VCaP (cell line): Measurements from ENCODE around the gene ISM1.
"Not testable (repeated sequence)": the region's sequence is repeated elsewhere in the genome, so short reads cannot be mapped to it uniquely, and the experiment has no call there.

Experiments
- H3K27ac ChIP-seq: fragments of 450-650 bp; 2 replicates; pipeline ENCODE4 v1.5.1; 2017
- TF ChIP-seq, protein P1 (sequence below): fragments of 450-650 bp; conservative IDR thresholded peaks from 2 replicates; pipeline ENCODE4 v1.5.1; 2017; ENCODE audit warnings: mild to moderate bottlenecking, moderate library complexity

ISM1 gene

DNA sequence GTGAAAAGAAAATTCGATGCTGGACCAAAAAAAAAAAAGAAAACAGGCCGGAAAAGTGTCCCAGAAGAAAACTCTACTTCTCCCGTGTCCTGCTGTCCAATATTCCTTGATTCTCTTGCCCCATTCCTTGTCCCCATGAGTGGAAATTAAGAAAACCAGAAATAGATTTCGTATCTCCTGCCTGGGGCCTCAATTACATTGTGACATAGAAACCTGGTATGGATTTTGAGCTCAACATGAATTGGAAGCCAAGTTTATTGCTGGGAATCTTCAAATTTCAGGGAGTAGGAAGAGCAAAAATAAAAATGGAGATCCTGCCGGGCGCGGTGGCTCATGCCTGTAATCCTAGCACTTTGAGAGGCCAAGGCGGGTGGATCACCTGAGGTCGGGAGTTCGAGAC lies 11.9 kb downstream of the ISM1 start:
- TF ChIP-seq, protein P1, sequence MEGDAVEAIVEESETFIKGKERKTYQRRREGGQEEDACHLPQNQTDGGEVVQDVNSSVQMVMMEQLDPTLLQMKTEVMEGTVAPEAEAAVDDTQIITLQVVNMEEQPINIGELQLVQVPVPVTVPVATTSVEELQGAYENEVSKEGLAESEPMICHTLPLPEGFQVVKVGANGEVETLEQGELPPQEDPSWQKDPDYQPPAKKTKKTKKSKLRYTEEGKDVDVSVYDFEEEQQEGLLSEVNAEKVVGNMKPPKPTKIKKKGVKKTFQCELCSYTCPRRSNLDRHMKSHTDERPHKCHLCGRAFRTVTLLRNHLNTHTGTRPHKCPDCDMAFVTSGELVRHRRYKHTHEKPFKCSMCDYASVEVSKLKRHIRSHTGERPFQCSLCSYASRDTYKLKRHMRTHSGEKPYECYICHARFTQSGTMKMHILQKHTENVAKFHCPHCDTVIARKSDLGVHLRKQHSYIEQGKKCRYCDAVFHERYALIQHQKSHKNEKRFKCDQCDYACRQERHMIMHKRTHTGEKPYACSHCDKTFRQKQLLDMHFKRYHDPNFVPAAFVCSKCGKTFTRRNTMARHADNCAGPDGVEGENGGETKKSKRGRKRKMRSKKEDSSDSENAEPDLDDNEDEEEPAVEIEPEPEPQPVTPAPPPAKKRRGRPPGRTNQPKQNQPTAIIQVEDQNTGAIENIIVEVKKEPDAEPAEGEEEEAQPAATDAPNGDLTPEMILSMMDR, result no peak
- no peak overlapping the region for H3K27ac ChIP-seq

- H3K27ac ChIP-seq, result no peak overlapping the region
- TF ChIP-seq, protein P1, result no peak
These were observed 13.9 kb downstream of the ISM1 start for GRCh38 chr20:13234961-13235360.

- H3K27ac ChIP-seq, result not testable (repeated sequence)
These were observed 15.3 kb downstream of the ISM1 start for GRCh38 chr20:13236360-13236759.

DNA sequence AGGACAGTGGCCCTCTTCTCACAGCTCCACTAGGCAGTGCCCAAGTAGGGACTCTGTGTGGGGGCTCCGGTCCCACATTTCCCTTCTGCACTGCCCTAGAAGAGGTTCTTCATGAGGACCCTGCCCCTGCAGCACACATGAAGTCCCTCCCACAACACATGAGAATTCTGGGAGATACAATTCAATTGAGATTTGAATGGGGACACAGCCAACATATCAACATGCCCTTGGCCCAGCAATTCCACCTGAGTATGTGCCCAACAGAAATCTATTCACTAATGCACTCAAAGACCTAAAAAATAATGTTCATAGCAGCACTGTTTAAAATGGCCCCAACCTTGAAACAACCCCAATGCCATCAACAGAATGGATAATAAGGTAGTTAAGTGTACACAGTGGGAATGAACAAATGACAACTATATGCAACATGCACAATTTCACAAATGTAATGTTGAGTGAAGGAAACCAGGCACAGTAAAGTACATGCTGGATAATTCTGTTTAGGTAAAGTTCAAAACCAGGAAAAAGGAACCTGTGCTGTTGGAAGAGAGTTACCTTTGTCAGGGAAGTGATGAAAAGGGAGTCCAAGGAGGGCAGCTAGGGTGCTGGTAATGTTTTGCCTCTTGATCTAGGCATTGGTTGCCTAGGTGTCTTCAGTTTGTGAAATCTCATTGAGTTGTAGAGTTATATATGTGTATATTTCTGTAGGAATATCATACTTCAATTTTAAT lies 16.1 kb downstream of the ISM1 start:
- H3K27ac ChIP-seq, result no peak overlapping the region
- TF ChIP-seq, protein P1, result no peak

GRCh38 chr20:13238001-13238653 lies 17.1 kb downstream of the ISM1 start:
- TF ChIP-seq, protein P1, result no peak
- no peak overlapping the region for H3K27ac ChIP-seq

GRCh38 chr20:13243826-13244376 lies 22.8 kb downstream of the ISM1 start:
- H3K27ac ChIP-seq, result no peak overlapping the region
- TF ChIP-seq, protein P1, result no peak

GRCh38 chr20:13245250-13245723 lies 24.2 kb downstream of the ISM1 start:
- TF ChIP-seq, protein P1, result no peak
- H3K27ac ChIP-seq, result no peak overlapping the region
